Measurements from ENCODE around the gene HOXA1.
A peak's percentile ranks its signal among the peaks of the same experiment; 100 is the strongest.

Gene HOXA1

GRCh38 chr7:27095897-27096767, at the start of gene HOXA1:
TSS of gene HOXA1 (minus strand) at chr7:27096000. CDS start at chr7:27095912, 88 bp downstream.
- DNase-seq (ENCODE audit: low read depth): peak; percentile 16

DNA sequence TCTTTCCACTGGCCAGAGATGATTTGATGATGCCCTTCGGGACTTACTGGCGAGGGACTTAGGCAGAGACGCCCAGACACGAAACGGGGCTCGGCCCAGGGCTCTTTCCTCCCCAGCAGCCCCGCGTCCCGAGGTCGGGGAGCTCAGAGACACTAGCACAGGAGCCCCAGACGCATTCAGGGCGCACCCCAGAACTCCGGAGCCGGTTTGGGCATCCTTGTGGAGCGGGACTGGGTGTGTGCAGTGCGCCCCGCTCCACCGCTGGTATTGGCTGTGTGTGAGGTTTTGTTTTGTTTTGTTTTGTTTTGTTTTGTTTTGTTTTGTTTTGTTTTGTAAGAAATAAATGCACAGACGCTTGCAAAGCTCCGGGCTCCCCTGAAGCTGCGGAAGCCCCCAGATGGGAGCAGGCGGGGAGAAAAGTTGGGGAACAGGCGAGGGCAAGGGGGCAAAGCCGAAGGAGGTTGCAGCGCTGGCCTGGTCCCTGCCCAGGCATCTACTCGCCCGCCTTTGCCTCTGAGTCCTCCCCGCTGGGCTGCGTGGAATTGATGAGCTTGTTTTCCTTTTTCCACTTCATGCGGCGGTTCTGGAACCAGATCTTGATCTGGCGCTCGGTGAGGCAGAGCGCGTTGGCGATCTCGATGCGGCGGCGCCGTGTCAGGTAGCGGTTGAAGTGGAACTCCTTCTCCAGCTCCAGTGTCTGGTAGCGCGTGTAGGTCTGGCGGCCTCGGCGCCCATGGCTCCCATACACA, 49.5 kb upstream of the HOXA1 start:
- no peak for DNase-seq (ENCODE audit: low read depth)

DNA sequence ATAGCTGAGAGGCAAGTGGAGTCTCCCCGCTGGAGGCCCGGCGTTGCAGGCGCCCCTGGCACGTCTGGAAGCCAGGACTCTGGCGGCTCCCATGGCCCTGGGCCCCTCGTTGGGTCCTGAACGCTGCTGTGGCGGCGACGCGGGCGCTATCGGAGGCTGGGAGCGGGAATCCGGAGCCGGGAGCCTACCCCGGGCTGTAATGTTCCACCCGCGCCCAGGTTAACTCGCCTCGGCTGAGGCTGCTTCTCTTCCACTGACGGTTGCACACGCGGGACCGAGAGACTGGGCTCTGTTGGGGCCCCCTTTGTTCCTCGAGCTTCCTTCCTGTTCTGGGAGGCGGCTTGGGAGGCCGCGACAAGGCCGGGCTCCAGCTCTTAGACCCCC, 49.0 kb upstream of the HOXA1 start:
- no peak for DNase-seq (ENCODE audit: low read depth)

- no peak for DNase-seq (ENCODE audit: low read depth)
These were observed 48.4 kb upstream of the HOXA1 start for GRCh38 chr7:27143950-27144780.

DNA sequence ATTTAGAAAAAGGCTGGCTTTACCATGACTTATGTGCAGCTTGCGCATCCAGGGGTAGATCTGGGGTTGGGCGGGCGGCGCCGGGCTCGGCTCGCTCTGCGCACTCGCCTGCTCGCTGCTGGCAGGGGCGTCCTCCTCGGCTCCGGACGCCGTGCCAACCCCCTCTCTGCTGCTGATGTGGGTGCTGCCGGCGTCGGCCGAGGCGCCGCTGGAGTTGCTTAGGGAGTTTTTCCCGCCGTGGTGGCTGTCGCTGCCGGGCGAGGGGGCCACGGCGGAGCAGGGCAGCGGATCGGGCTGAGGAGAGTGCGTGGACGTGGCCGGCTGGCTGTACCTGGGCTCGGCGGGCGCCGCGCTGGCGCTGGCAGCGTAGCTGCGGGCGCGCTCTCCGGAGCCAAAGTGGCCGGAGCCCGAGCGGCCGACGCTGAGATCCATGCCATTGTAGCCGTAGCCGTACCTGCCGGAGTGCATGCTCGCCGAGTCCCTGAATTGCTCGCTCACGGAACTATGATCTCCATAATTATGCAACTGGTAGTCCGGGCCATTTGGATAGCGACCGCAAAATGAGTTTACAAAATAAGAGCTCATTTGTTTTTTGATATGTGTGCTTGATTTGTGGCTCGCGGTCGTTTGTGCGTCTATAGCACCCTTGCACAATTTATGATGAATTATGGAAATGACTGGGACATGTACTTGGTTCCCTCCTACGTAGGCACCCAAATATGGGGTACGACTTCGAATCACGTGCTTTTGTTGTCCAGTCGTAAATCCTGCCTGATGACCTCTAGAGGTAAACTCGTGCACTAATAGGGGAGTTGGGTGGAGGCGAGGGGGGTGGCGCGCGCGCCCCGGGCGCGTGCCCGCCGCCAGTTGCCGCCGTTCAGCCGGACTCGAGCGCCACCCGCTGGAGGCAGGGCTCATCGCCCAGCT, 47.5 kb upstream of the HOXA1 start, which contains the start of gene HOXA5:
Gene HOXA5 (minus strand): TSS at position 659 of the 927 bp plus-strand sequence. CDS start 74 bp downstream, at position 585.
- no peak for DNase-seq (ENCODE audit: low read depth)

DNA sequence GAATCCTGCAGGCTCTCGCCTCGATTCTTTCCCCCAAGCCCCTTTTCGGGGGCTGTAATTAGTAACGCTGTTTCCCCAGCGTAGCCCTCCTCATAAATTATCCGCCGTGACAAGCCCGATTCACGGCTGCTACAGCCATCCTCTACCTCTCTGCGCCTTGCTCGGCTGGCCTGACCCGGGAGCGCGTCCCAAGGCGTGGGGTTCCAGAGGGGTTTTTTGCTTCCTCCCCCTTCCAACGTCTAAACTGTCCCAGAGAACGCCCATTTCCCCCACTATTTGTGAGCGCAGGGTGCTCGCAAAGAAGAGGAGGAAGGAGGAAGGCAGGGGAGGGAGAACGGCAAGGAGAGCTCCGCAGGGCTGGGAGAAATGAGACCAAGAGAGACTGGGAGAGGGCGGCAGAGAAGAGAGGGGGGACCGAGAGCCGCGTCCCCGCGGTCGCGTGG, 46.8 kb upstream of the HOXA1 start:
- DNase-seq (ENCODE audit: low read depth): no peak

DNA sequence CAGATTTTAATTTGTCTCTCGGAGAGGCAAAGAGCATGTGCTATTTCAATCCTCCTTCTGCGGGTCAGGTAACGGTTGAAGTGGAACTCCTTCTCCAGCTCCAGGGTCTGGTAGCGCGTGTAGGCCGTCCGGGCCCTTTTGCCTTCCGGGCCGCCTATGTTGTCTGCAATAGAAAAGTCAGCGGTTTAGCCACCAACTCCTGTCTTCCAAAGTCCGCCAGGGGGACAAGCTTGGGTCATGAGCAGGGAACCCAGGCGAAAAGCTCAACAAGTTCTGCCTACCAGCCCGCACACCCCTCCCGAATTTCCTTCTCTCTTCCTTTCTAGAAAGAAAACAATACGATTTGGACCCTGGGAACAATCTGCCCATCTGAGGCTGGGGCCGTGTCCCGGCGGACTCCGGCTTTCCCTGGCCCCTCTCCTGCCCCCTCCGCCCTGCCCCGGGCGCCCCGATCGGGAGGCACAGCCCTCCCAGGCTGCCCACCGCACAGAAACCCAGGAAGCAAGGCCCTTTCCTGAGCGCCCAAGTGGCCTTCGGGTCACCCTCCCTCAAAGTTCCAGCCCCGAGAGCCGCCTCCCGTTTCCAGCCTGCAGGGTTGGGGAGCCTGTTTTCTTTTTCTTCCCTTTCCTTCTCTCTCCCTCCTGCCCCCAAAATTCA, 46.3 kb upstream of the HOXA1 start:
- no peak for DNase-seq (ENCODE audit: low read depth)

DNA sequence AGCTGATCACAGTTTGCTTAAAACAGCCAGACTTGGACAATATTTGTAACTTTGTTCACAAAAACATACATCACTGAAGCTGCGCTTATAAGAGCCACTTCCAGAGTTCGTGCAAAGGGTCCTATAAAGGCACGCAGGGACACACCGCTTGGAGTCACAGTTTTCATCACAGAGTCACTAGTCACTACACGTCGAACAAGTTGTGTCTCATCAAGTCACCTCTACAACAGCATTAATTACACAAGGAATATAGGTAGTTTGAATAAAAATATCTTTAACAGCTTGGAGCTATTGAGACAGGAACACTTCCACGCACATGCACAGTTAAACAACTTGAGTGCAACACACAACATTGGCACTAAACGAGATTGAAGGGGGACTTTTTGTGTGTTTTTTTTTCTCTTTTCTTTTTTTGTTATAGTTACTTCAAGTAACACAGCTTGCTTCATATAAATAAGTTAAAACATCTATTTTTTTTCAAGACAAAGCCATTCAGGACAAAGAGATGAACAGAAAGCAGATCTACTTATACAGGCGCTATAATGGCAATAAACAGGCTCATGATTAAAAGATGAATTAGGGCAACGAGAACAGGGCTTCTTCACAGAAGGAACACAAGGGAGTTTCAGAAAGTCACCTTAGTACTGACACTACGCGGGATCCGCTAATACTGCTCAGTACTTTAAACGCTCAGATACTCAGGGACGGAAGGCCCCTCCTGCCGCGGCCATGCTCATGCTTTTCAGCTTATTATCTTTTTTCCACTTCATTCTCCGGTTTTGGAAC, 45.5 kb upstream of the HOXA1 start:
- no peak for DNase-seq (ENCODE audit: low read depth)

GRCh38 chr7:27140126-27140857, 44.5 kb upstream of the HOXA1 start:
- no peak for DNase-seq (ENCODE audit: low read depth)

DNA sequence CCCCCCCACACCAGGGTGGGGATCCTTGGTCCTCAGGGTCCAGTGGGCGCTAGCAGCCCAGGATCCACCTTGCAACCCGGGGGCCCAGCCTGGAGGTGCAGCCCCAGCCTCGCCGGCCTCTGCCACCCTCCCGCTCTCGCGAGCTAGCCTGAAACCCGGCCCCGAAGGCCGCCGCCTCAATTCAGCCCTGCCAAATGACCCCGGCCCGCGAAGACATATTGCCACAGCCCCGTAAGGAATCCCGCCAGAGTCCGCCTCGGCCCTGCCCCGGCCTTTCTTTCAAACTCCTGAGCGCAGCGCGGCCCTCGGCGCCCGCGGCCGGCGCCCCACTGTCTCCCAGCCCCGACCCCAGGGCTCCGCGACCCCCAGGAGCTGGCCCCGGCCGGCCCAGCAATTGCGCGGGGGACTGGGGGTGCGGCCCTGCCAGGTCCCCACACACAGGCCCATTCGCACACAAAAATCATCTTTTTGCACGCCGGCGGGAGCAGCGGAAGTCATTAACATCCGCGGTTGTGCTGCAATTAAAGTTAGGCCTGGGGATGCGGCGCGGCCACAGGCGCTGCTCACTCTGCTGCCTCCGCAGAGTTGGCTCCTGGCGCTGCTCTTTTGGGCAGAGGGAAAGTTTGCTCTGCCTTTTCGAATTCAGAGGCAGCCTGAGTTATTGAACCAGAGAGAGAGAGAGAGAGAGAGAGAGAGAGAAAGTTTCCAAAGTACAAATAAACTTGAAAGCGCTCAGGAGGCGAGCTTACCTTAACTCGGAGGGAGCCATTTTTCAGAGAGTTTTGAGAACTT, 43.7 kb upstream of the HOXA1 start:
- DNase-seq (ENCODE audit: low read depth): no peak

GRCh38 chr7:27138985-27139333, 43.2 kb upstream of the HOXA1 start:
- DNase-seq (ENCODE audit: low read depth): no peak

GRCh38 chr7:27138472-27138871, 42.7 kb upstream of the HOXA1 start:
- no peak for DNase-seq (ENCODE audit: low read depth)

DNA sequence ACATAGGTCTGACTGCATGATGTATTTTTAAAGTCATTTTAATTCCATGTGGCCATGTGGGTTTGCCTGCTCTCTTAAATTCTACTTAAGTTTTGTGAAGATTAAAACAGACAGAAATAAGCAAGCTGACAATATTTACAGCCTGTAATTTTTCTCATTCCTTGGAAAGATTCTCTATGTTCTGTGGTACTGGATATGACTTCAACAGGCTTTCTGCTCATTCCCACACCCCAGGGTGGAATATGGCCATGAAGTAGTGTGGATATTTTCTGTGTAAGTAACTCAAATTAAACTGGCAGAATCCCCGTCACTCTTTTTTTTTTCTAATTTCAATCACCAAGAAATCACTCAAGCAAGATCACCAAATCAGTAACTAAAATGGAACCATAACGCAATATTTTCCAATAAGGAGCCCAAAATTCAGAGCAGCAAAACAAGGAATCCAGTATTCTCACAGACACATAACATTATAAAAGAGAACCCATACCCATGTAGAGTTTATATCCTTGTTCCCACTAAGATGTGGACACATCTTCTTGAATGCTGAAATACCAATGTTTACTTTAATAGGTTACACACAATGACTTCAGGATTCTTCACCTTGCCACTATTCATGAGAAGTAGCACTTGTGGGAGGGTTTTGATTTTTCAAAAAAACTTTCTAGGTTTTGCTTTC, 42.0 kb upstream of the HOXA1 start:
- DNase-seq (ENCODE audit: low read depth): no peak

GRCh38 chr7:27134392-27134791, 38.6 kb upstream of the HOXA1 start:
- DNase-seq (ENCODE audit: low read depth): no peak

- no peak for DNase-seq (ENCODE audit: low read depth)
These were observed 37.8 kb upstream of the HOXA1 start for GRCh38 chr7:27133409-27134231.

DNA sequence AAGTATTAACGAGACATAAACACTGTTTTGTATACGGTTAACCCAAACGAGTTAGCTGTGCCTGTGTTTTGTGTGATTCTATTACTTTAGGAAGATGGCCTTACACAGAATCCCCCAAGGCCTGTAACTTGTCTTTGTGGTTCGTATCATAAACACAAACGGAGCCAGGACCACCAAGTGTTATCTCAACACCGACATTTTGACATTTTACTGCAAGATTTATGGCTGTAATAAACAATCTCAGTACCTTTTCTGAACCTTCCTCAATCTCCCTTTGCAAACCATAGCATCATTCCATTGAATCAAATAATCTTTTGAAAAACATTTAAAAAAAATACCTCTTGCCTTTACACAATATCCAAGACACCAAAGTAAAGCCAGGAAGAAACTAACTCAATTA, 37.2 kb upstream of the HOXA1 start:
- no peak for DNase-seq (ENCODE audit: low read depth)

GRCh38 chr7:27132214-27132613, 36.4 kb upstream of the HOXA1 start:
- no peak for DNase-seq (ENCODE audit: low read depth)
